HL-60 (cell line): ENCODE data around the gene TRPC4AP.

Source experiments
- DNase-seq, 2 experiments: peaks; one replicate each; pipeline ENCODE4 v3.0.0-alpha.2; 2010 to 2020; ENCODE audit warnings: low read depth in 1 of 2, low spot score in 1 of 2
- H3K27ac ChIP-seq: fragments of 250-450 bp; sonication (Bioruptor Pico); replicated peaks from 2 replicates; pipeline ENCODE4 v1.5.1; 2020; ENCODE audit warnings: mild to moderate bottlenecking, moderate library complexity
- H3K27me3 ChIP-seq: fragments of 250-450 bp; sonication (Bioruptor Pico); 2 replicates; pipeline ENCODE4 v1.5.1; 2021; ENCODE audit warnings: mild to moderate bottlenecking, moderate library complexity; ENCODE audit not compliant: insufficient read depth, poor library complexity, severe bottlenecking
- H3K4me3 ChIP-seq: replicated peaks from 2 replicates; pipeline ENCODE4 v1.5.1; 2011; ENCODE audit warnings: mild to moderate bottlenecking, control low read depth, low read length; ENCODE audit not compliant: insufficient read depth
- CTCF ChIP-seq: IDR thresholded peaks from one replicate; pipeline ENCODE4 v1.5.1; 2011; ENCODE audit warnings: low read length, control low read depth, inconsistent platforms; ENCODE audit not compliant: insufficient read depth
- GABPA ChIP-seq: IDR thresholded peaks from 2 replicates; pipeline ENCODE4 v1.6.1; 2012; ENCODE audit warnings: low read depth
- POLR2AphosphoS5 ChIP-seq: IDR thresholded peaks from 2 replicates; pipeline ENCODE4 v1.6.1; 2012; ENCODE audit warnings: low read depth
- REST ChIP-seq: IDR thresholded peaks from 2 replicates; pipeline ENCODE4 v1.6.1; 2012; ENCODE audit warnings: low read depth; ENCODE audit not compliant: insufficient replicate concordance
- SPI1 ChIP-seq: IDR thresholded peaks from 2 replicates; pipeline ENCODE4 v1.6.1; 2012; ENCODE audit warnings: low read depth, mild to moderate bottlenecking, borderline replicate concordance

Gene TRPC4AP

DNA sequence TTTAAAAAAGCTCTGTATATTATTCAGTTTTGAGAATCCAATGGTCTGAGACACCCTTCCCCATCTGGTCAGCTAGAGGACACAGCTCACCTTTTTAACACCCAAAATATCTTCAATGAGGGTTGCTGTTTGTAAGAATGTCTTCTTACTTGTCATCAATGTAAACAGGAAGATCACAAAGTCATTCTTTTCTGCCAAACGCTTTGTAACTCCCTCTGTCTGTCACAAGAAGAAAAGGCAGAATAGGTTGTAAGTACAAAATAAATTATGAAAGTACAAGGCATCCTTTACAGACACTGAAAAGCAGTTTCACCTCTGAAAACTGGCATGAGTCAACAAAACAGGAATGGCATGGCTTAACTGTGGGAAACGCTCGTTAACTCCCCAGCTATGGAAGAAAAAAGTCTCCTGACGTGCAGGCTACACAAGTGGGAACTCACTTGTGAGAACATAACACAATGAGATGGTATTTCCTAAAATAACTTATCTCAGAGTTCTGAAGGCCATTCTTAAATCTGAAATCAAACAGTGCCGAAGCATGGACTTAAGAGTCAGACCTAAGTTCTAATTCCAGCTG, 42.7 kb downstream of the TRPC4AP start:
- TF ChIP-seq GABPA: no peak
- TF ChIP-seq POLR2AphosphoS5: no peak
- TF ChIP-seq CTCF: no peak
- no peak for TF ChIP-seq REST
- TF ChIP-seq SPI1: no peak
- H3K27ac ChIP-seq: no peak overlapping the region
- H3K4me3 ChIP-seq: no peak overlapping the region
- no peak for DNase-seq
- H3K27me3 ChIP-seq: no peaks in the 10 kb centered on the region

DNA sequence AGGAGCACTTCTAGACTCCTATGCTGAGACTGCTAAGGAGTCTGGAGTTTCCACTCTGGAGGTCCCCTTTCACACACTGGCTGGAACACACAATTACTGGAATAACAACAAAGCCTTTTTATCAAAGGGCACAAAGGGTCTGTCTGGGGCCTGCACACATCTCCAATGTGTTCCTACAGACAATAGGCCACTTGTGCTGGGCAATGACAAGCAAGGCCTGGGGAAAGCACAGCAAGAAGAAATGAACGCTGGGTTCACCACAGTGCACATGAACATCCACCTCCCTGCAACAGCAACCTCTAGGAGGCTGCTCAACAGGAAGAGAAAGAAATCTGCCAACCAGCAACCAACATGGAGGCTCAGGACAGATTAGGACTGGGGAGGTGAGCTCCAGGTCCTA, 43.9 kb downstream of the TRPC4AP start:
- Histone ChIP-seq H3K4me3 (no peak overlapping the region), H3K27me3 (no peaks in the 10 kb centered on the region), H3K27ac (no peak overlapping the region)
- DNase-seq: no peak
- TF ChIP-seq GABPA: no peak
- TF ChIP-seq POLR2AphosphoS5: no peak
- no peak for TF ChIP-seq CTCF
- no peak for TF ChIP-seq SPI1
- no peak for TF ChIP-seq REST

- H3K4me3 ChIP-seq: no peak overlapping the region
- TF ChIP-seq POLR2AphosphoS5 (no peak), GABPA (no peak), SPI1 (no peak), REST (no peak)
Measured at GRCh38 chr20:35042268-35042667, 50.3 kb downstream of the TRPC4AP start.

More at GRCh38 chr20:35042268-35042667, 50.3 kb downstream of the TRPC4AP start:
- no peaks in the 10 kb centered on the region for H3K27me3 ChIP-seq
- no peak for DNase-seq
- no peak overlapping the region for H3K27ac ChIP-seq
